MM.1S (cell line): ENCODE data around the gene ZNF684.

Experiments
- DNase-seq: peaks from one replicate; pipeline ENCODE4 v3.0.0-alpha.2; 2015
- H2AFZ ChIP-seq: fragments of 300-600 bp; sonication (generic); 2 replicates; pipeline ENCODE4 v1.6.0; 2016; ENCODE audit warnings: antibody characterized with exemption, low read length
- H3F3A ChIP-seq: fragments of 300-600 bp; sonication (generic); 2 replicates; pipeline ENCODE4 v1.6.1; 2016; ENCODE audit warnings: mild to moderate bottlenecking, antibody characterized with exemption, low read length, moderate library complexity, mixed read lengths; ENCODE audit not compliant: insufficient read depth
- H3K27ac ChIP-seq: fragments of 300-600 bp; sonication (generic); 2 replicates; pipeline ENCODE4 v1.5.1; 2016; ENCODE audit warnings: mild to moderate bottlenecking, low read length
- H3K27me3 ChIP-seq: fragments of 300-600 bp; sonication (generic); replicated peaks from 2 replicates; pipeline ENCODE4 v1.6.0; 2016; ENCODE audit warnings: low read length; ENCODE audit not compliant: insufficient read depth
- H3K36me3 ChIP-seq: fragments of 300-600 bp; sonication (generic); replicated peaks from 2 replicates; pipeline ENCODE4 v1.6.1; 2016; ENCODE audit warnings: mild to moderate bottlenecking, low read length, mixed read lengths; ENCODE audit not compliant: insufficient read depth
- H3K4me1 ChIP-seq: fragments of 300-600 bp; sonication (generic); 2 replicates; pipeline ENCODE4 v1.6.1; 2016; ENCODE audit warnings: low read length, mixed read lengths
- H3K4me2 ChIP-seq: fragments of 300-600 bp; sonication (generic); 2 replicates; pipeline ENCODE4 v1.6.0; 2016; ENCODE audit warnings: low read depth, low read length
- H3K4me3 ChIP-seq: fragments of 300-600 bp; sonication (generic); 2 replicates; pipeline ENCODE4 v1.5.1; 2016; ENCODE audit warnings: low read length, mixed read lengths
- H3K79me2 ChIP-seq: fragments of 300-600 bp; sonication (generic); 2 replicates; pipeline ENCODE4 v1.6.1; 2016; ENCODE audit warnings: mixed run types, low read length, mixed read lengths
- H3K9ac ChIP-seq: fragments of 300-600 bp; sonication (generic); 2 replicates; pipeline ENCODE4 v1.6.1; 2016; ENCODE audit warnings: low read length, mixed read lengths
- H3K9me2 ChIP-seq: fragments of 300-600 bp; sonication (generic); replicated peaks from 2 replicates; pipeline ENCODE4 v1.6.1; 2016; ENCODE audit warnings: mild to moderate bottlenecking, low read length, mixed read lengths; ENCODE audit not compliant: insufficient read depth
- H3K9me3 ChIP-seq: fragments of 300-600 bp; sonication (generic); replicated peaks from 2 replicates; pipeline ENCODE4 v1.6.1; 2016; ENCODE audit warnings: mild to moderate bottlenecking, low read length, mixed read lengths; ENCODE audit not compliant: insufficient read depth
- H4K20me1 ChIP-seq: fragments of 300-600 bp; sonication (generic); 2 replicates; pipeline ENCODE4 v1.6.1; 2016; ENCODE audit warnings: mild to moderate bottlenecking, low read length, moderate library complexity, mixed read lengths; ENCODE audit not compliant: insufficient read depth
- EZH2 ChIP-seq: fragments of 300-600 bp; sonication (generic); optimal IDR thresholded peaks from 2 replicates; pipeline ENCODE3; 2017; ENCODE audit warnings: low read depth, mild to moderate bottlenecking, antibody characterized with exemption, low read length, mixed read lengths
- EZH2phosphoT487 ChIP-seq: fragments of 300-600 bp; sonication (generic); IDR thresholded peaks from 2 replicates; pipeline ENCODE4 v1.6.1; 2018; ENCODE audit warnings: antibody characterized with exemption, low read length
- TF ChIP-seq, protein P1 (sequence below): fragments of 300-600 bp; sonication (generic); IDR thresholded peaks from 2 replicates; pipeline ENCODE4 v1.5.1; 2016; ENCODE audit warnings: antibody characterized with exemption, low read length, mixed read lengths

Gene ZNF684

DNA sequence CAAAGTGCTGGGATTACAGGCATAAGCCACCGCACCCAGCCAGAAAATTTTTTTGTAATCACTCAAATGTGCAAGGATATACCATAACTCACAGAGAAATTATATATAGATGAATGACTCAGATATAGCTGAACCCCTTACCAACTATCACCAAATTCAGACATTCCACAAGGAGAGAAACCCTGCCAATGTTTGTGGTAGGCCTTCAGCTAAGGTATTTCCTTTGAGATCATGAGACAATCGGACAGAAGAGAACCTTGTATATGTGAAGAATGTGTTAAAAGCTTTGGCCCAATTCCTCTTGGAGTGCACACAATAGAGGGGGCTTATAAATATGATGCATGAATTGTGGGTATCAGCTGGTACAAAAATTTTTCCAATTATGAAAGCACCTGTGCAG is 50.7 kb downstream of the ZNF684 start:
- DNase-seq, result no peak
- no peaks in the 10 kb centered on the region; the same call in 1 of the 2 replicates for H3K27me3 ChIP-seq
- H3K36me3 ChIP-seq, result no peaks in the 10 kb centered on the region
- no peak overlapping the region for H3K9ac ChIP-seq
- no peak overlapping the region for H3K4me2 ChIP-seq
- H3K27ac ChIP-seq, result no peak overlapping the region
- H3K4me1 ChIP-seq, result peaks cover 12% of the 10 kb centered on the region; the same call in 1 of the 2 replicates
- H3K9me3 ChIP-seq, result no peaks in the 10 kb centered on the region
- TF ChIP-seq EZH2phosphoT487 (no peak), EZH2 (no peak)
- TF ChIP-seq, protein P1, sequence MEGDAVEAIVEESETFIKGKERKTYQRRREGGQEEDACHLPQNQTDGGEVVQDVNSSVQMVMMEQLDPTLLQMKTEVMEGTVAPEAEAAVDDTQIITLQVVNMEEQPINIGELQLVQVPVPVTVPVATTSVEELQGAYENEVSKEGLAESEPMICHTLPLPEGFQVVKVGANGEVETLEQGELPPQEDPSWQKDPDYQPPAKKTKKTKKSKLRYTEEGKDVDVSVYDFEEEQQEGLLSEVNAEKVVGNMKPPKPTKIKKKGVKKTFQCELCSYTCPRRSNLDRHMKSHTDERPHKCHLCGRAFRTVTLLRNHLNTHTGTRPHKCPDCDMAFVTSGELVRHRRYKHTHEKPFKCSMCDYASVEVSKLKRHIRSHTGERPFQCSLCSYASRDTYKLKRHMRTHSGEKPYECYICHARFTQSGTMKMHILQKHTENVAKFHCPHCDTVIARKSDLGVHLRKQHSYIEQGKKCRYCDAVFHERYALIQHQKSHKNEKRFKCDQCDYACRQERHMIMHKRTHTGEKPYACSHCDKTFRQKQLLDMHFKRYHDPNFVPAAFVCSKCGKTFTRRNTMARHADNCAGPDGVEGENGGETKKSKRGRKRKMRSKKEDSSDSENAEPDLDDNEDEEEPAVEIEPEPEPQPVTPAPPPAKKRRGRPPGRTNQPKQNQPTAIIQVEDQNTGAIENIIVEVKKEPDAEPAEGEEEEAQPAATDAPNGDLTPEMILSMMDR, result no peak
- H3K9me2 ChIP-seq, result no peaks in the 10 kb centered on the region
- no peaks in the 10 kb centered on the region for H4K20me1 ChIP-seq
- H3K79me2 ChIP-seq, result no peaks in the 10 kb centered on the region
- no peaks in the 10 kb centered on the region for H3F3A ChIP-seq
- H2AFZ ChIP-seq, result no peak overlapping the region
- no peak overlapping the region for H3K4me3 ChIP-seq

DNA sequence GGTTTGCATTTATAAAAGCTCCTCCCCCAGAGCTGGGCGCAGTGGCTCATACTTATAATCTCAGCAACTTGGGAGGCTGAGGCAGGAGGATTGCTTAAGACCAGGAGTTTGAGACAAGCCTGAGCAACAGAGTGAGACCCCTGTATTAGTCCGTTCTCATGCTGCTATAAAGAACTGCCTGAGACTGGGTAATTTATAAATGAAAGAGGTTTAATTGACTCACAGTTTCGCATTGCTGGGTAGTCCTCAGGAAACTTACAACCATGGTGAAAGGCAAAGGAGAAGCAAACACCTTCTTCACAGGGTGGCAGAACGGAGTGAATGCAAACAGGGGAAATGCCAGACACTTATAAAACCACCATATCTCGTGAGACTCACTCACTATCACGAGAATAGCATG is 52.5 kb downstream of the ZNF684 start:
- Histone ChIP-seq H3K4me3 (no peak overlapping the region), H3K9me2 (no peaks in the 10 kb centered on the region), H3K4me2 (no peak overlapping the region), H3K79me2 (no peaks in the 10 kb centered on the region), H3K9ac (no peak overlapping the region), H3F3A (no peaks in the 10 kb centered on the region), H2AFZ (no peak overlapping the region), H4K20me1 (no peaks in the 10 kb centered on the region), H3K36me3 (no peaks in the 10 kb centered on the region), H3K27ac (no peak overlapping the region), H3K4me1 (peaks cover 12% of the 10 kb centered on the region; the same call in 1 of the 2 replicates), H3K27me3 (no peaks in the 10 kb centered on the region; the same call in 1 of the 2 replicates), H3K9me3 (no peaks in the 10 kb centered on the region)
- TF ChIP-seq EZH2phosphoT487, result no peak
- no peak for TF ChIP-seq EZH2
- TF ChIP-seq, protein P1, result no peak
- no peak for DNase-seq

DNA sequence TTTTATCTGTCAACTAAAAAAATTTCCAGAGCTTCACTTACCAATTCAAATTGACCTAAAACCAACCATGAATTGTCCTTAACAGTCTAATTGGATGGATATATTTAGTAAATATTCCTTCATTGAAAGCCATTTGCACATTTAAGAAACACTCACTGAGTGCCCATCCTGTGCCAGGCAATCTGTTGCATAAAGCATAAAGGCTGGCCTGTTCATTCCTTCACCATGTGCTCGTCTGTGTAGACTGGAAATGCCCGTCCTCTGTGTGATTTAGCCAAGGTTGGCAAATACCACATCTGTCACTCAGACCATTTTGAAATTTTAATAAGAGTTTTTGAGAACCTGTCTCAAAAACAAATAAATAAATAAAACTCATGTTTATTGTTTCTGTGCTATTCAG is 57.1 kb downstream of the ZNF684 start:
- no peak overlapping the region for H3K4me2 ChIP-seq
- no peaks in the 10 kb centered on the region for H3K79me2 ChIP-seq
- H3K4me1 ChIP-seq, result peaks cover 3% of the 10 kb centered on the region; the same call in 1 of the 2 replicates
- no peaks in the 10 kb centered on the region for H3K36me3 ChIP-seq
- H3K27ac ChIP-seq, result no peak overlapping the region
- no peak overlapping the region for H2AFZ ChIP-seq
- TF ChIP-seq, protein P1, result no peak
- TF ChIP-seq EZH2, result no peak
- no peak for TF ChIP-seq EZH2phosphoT487
- H3K9me3 ChIP-seq, result no peaks in the 10 kb centered on the region
- no peak overlapping the region for H3K9ac ChIP-seq
- H4K20me1 ChIP-seq, result no peaks in the 10 kb centered on the region
- no peak overlapping the region for H3K4me3 ChIP-seq
- H3K9me2 ChIP-seq, result no peaks in the 10 kb centered on the region
- DNase-seq, result no peak
- H3K27me3 ChIP-seq, result no peaks in the 10 kb centered on the region; the same call in 1 of the 2 replicates
- H3F3A ChIP-seq, result no peaks in the 10 kb centered on the region
